ENCODE measurements around the gene BET1.

Gene BET1

GRCh38 chr7:93964262-93964661 lies 39.9 kb downstream of the BET1 start:
- Histone ChIP-seq H3K27me3 (ENCODE audit: control insufficient read depth in 1 of 2, insufficient read depth in 2 of 2, low read length in 2 of 2) (no peaks in the 10 kb centered on the region), H3K9me3 (ENCODE audit: control insufficient read depth in 1 of 2, low read length in 2 of 2) (no peaks in the 10 kb centered on the region), H3K4me3 (ENCODE audit: low read depth in 1 of 2, low read length in 2 of 2) (no peak overlapping the region), H3K27ac (ENCODE audit: low read depth, low read length) (no peak overlapping the region), H3K36me3 (ENCODE audit: control insufficient read depth in 1 of 2, insufficient read depth in 2 of 2, low read length in 2 of 2) (no peaks in the 10 kb centered on the region), H3K4me1 (ENCODE audit: control insufficient read depth in 1 of 2, insufficient read depth in 2 of 2, low read length in 2 of 2) (no peaks in the 10 kb centered on the region), H3K9ac (ENCODE audit: low read depth in 1 of 2, low read length in 2 of 2) (no peak overlapping the region)

GRCh38 chr7:93960986-93961385 lies 43.2 kb downstream of the BET1 start:
- Histone ChIP-seq H3K27ac (ENCODE audit: low read depth, low read length) (no peak overlapping the region), H3K4me1 (ENCODE audit: control insufficient read depth in 1 of 2, insufficient read depth in 2 of 2, low read length in 2 of 2) (no peaks in the 10 kb centered on the region), H3K36me3 (ENCODE audit: control insufficient read depth in 1 of 2, insufficient read depth in 2 of 2, low read length in 2 of 2) (no peaks in the 10 kb centered on the region), H3K9ac (ENCODE audit: low read depth in 1 of 2, low read length in 2 of 2) (no peak overlapping the region), H3K9me3 (ENCODE audit: control insufficient read depth in 1 of 2, low read length in 2 of 2) (no peaks in the 10 kb centered on the region), H3K27me3 (ENCODE audit: control insufficient read depth in 1 of 2, insufficient read depth in 2 of 2, low read length in 2 of 2) (no peaks in the 10 kb centered on the region), H3K4me3 (ENCODE audit: low read depth in 1 of 2, low read length in 2 of 2) (no peak overlapping the region)

- no peaks in the 10 kb centered on the region for H3K36me3 ChIP-seq (ENCODE audit: control insufficient read depth in 1 of 2, insufficient read depth in 2 of 2, low read length in 2 of 2)
- H3K27me3 ChIP-seq (ENCODE audit: control insufficient read depth in 1 of 2, insufficient read depth in 2 of 2, low read length in 2 of 2), result no peaks in the 10 kb centered on the region
- no peak overlapping the region for H3K27ac ChIP-seq (ENCODE audit: low read depth, low read length)
- H3K9me3 ChIP-seq (ENCODE audit: control insufficient read depth in 1 of 2, low read length in 2 of 2), result no peaks in the 10 kb centered on the region
- no peak overlapping the region for H3K9ac ChIP-seq (ENCODE audit: low read depth in 1 of 2, low read length in 2 of 2)
- no peak overlapping the region for H3K4me3 ChIP-seq (ENCODE audit: low read depth in 1 of 2, low read length in 2 of 2)
- H3K4me1 ChIP-seq (ENCODE audit: control insufficient read depth in 1 of 2, insufficient read depth in 2 of 2, low read length in 2 of 2), result no peaks in the 10 kb centered on the region
Measured at GRCh38 chr7:93958651-93959050, 45.5 kb downstream of the BET1 start.

DNA sequence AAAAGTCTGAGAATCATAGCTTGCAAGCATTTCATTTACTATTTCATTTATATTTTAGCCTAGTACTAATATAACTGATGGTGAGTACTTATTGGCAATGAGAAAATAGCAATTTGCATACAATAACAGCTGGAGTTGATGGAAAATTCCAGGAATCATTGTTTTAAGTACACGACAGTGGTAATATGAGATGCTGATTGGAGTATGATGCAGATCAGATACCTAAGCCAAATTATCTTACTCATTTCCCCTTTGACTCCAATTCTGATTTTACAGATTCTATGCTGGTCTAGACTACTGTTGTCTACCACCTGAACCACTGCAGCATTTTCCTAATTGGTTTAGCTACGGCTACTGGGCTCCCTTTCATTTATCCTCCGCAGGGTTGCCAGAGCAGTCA lies 45.9 kb downstream of the BET1 start:
- Histone ChIP-seq H3K9ac (ENCODE audit: low read depth in 1 of 2, low read length in 2 of 2) (no peak overlapping the region), H3K4me1 (ENCODE audit: control insufficient read depth in 1 of 2, insufficient read depth in 2 of 2, low read length in 2 of 2) (no peaks in the 10 kb centered on the region), H3K27me3 (ENCODE audit: control insufficient read depth in 1 of 2, insufficient read depth in 2 of 2, low read length in 2 of 2) (no peaks in the 10 kb centered on the region), H3K36me3 (ENCODE audit: control insufficient read depth in 1 of 2, insufficient read depth in 2 of 2, low read length in 2 of 2) (no peaks in the 10 kb centered on the region), H3K27ac (ENCODE audit: low read depth, low read length) (no peak overlapping the region), H3K4me3 (ENCODE audit: low read depth in 1 of 2, low read length in 2 of 2) (no peak overlapping the region), H3K9me3 (ENCODE audit: control insufficient read depth in 1 of 2, low read length in 2 of 2) (no peaks in the 10 kb centered on the region)

GRCh38 chr7:93957767-93958166 lies 46.4 kb downstream of the BET1 start:
- no peak overlapping the region for H3K9ac ChIP-seq (ENCODE audit: low read depth in 1 of 2, low read length in 2 of 2)

DNA sequence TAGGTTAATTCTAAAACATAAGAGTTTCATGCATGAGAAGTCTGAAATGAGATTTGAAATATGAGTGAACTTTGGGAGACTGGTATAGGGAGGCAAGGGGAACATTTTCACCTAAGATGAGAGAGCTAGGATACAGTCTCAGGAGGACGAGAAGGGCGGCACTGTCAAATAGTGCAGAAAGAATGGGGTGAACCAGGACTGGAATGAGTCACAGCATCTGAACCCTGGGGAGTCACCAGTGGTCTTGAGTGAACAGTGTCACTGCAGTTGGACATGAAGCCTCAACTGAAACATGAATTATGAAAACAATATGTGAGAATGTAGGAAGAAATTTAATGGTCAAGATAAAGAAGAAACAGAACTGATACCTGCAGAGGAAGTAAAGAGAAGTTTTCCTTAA lies 48.9 kb downstream of the BET1 start:
- Histone ChIP-seq H3K9ac (ENCODE audit: low read depth in 1 of 2, low read length in 2 of 2) (no peak overlapping the region), H3K27ac (ENCODE audit: low read depth, low read length) (no peak overlapping the region), H3K9me3 (ENCODE audit: control insufficient read depth in 1 of 2, low read length in 2 of 2) (no peaks in the 10 kb centered on the region), H3K4me1 (ENCODE audit: control insufficient read depth in 1 of 2, insufficient read depth in 2 of 2, low read length in 2 of 2) (no peaks in the 10 kb centered on the region), H3K36me3 (ENCODE audit: control insufficient read depth in 1 of 2, insufficient read depth in 2 of 2, low read length in 2 of 2) (no peaks in the 10 kb centered on the region), H3K27me3 (ENCODE audit: control insufficient read depth in 1 of 2, insufficient read depth in 2 of 2, low read length in 2 of 2) (no peaks in the 10 kb centered on the region), H3K4me3 (ENCODE audit: low read depth in 1 of 2, low read length in 2 of 2) (no peak overlapping the region)

More at GRCh38 chr7:93957767-93958166, 46.4 kb downstream of the BET1 start:
- Histone ChIP-seq H3K4me3 (ENCODE audit: low read depth in 1 of 2, low read length in 2 of 2) (no peak overlapping the region), H3K36me3 (ENCODE audit: control insufficient read depth in 1 of 2, insufficient read depth in 2 of 2, low read length in 2 of 2) (no peaks in the 10 kb centered on the region), H3K27me3 (ENCODE audit: control insufficient read depth in 1 of 2, insufficient read depth in 2 of 2, low read length in 2 of 2) (no peaks in the 10 kb centered on the region), H3K9me3 (ENCODE audit: control insufficient read depth in 1 of 2, low read length in 2 of 2) (no peaks in the 10 kb centered on the region), H3K27ac (ENCODE audit: low read depth, low read length) (no peak overlapping the region), H3K4me1 (ENCODE audit: control insufficient read depth in 1 of 2, insufficient read depth in 2 of 2, low read length in 2 of 2) (no peaks in the 10 kb centered on the region)

GRCh38 chr7:93949423-93949822 lies 54.7 kb downstream of the BET1 start:
- no peak overlapping the region for H3K9ac ChIP-seq (ENCODE audit: low read depth in 1 of 2, low read length in 2 of 2)
- no peak overlapping the region for H3K4me3 ChIP-seq (ENCODE audit: low read depth in 1 of 2, low read length in 2 of 2)
- no peak overlapping the region for H3K27ac ChIP-seq (ENCODE audit: low read depth, low read length)
- H3K27me3 ChIP-seq (ENCODE audit: control insufficient read depth in 1 of 2, insufficient read depth in 2 of 2, low read length in 2 of 2), result no peaks in the 10 kb centered on the region
- no peaks in the 10 kb centered on the region for H3K36me3 ChIP-seq (ENCODE audit: control insufficient read depth in 1 of 2, insufficient read depth in 2 of 2, low read length in 2 of 2)
- H3K4me1 ChIP-seq (ENCODE audit: control insufficient read depth in 1 of 2, insufficient read depth in 2 of 2, low read length in 2 of 2), result no peaks in the 10 kb centered on the region
- no peaks in the 10 kb centered on the region for H3K9me3 ChIP-seq (ENCODE audit: control insufficient read depth in 1 of 2, low read length in 2 of 2)

DNA sequence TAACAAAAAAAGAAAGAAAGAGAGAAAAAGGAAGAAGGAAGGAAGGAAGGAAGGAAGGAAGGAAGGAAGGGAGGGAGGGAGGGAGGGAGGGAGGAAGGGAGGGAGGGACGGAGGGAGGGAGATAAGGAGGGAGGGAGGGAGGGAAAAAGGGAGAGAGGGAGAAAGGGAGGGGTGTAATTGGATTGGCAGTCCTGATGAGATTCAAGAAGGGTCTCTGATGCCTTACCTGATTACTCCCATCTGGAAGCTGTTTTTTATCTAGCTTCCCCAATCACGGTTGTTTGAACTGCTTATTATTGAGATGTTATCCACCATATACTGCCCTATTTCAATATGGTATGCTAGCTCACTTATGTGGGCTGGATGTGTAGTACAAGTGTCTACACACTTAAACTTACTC lies 55.3 kb downstream of the BET1 start:
- Histone ChIP-seq H3K9me3 (ENCODE audit: control insufficient read depth in 1 of 2, low read length in 2 of 2) (no peaks in the 10 kb centered on the region), H3K36me3 (ENCODE audit: control insufficient read depth in 1 of 2, insufficient read depth in 2 of 2, low read length in 2 of 2) (no peaks in the 10 kb centered on the region), H3K27ac (ENCODE audit: low read depth, low read length) (no peak overlapping the region)

DNA sequence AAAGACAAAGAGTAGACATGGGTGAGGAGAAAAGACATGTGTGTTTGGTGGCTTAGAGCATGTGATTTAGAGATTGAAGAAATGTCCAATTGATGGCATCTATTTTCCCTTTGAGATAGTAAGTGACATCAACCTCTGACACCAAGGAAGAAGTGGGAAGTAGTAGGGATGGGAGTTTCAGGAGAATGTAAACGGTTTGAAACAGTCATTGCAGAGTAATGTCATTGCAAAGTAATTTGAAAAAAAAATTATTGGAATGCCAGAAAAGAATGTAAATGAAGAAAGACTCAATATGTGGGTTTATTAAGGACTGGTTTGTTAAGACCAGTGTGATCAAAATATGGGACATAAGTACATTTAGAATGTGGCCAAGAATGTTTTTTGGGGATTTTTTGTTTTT lies 56.0 kb downstream of the BET1 start:
- H3K9ac ChIP-seq (ENCODE audit: low read depth in 1 of 2, low read length in 2 of 2), result no peak overlapping the region
- no peak overlapping the region for H3K27ac ChIP-seq (ENCODE audit: low read depth, low read length)
- H3K36me3 ChIP-seq (ENCODE audit: control insufficient read depth in 1 of 2, insufficient read depth in 2 of 2, low read length in 2 of 2), result no peaks in the 10 kb centered on the region

More for the DNA sequence above, 55.3 kb downstream of the BET1 start:
- H3K9ac ChIP-seq (ENCODE audit: low read depth in 1 of 2, low read length in 2 of 2), result no peak overlapping the region
- no peaks in the 10 kb centered on the region for H3K4me1 ChIP-seq (ENCODE audit: control insufficient read depth in 1 of 2, insufficient read depth in 2 of 2, low read length in 2 of 2)
- H3K4me3 ChIP-seq (ENCODE audit: low read depth in 1 of 2, low read length in 2 of 2), result no peak overlapping the region
- no peaks in the 10 kb centered on the region for H3K27me3 ChIP-seq (ENCODE audit: control insufficient read depth in 1 of 2, insufficient read depth in 2 of 2, low read length in 2 of 2)

GRCh38 chr7:93945756-93946535 lies 58.2 kb downstream of the BET1 start:
- Histone ChIP-seq H3K9me3 (ENCODE audit: control insufficient read depth in 1 of 2, low read length in 2 of 2) (no peaks in the 10 kb centered on the region), H3K9ac (ENCODE audit: low read depth in 1 of 2, low read length in 2 of 2) (no peak overlapping the region), H3K27ac (ENCODE audit: low read depth, low read length) (no peak overlapping the region), H3K27me3 (ENCODE audit: control insufficient read depth in 1 of 2, insufficient read depth in 2 of 2, low read length in 2 of 2) (no peaks in the 10 kb centered on the region), H3K4me1 (ENCODE audit: control insufficient read depth in 1 of 2, insufficient read depth in 2 of 2, low read length in 2 of 2) (no peaks in the 10 kb centered on the region), H3K4me3 (ENCODE audit: low read depth in 1 of 2, low read length in 2 of 2) (no peak overlapping the region), H3K36me3 (ENCODE audit: control insufficient read depth in 1 of 2, insufficient read depth in 2 of 2, low read length in 2 of 2) (no peaks in the 10 kb centered on the region)

More for the DNA sequence above, 56.0 kb downstream of the BET1 start:
- Histone ChIP-seq H3K4me3 (ENCODE audit: low read depth in 1 of 2, low read length in 2 of 2) (no peak overlapping the region), H3K27me3 (ENCODE audit: control insufficient read depth in 1 of 2, insufficient read depth in 2 of 2, low read length in 2 of 2) (no peaks in the 10 kb centered on the region), H3K4me1 (ENCODE audit: control insufficient read depth in 1 of 2, insufficient read depth in 2 of 2, low read length in 2 of 2) (no peaks in the 10 kb centered on the region), H3K9me3 (ENCODE audit: control insufficient read depth in 1 of 2, low read length in 2 of 2) (no peaks in the 10 kb centered on the region)
